ENCODE results near the gene C19orf73.
A peak's percentile ranks its signal among the peaks of the same experiment; 100 is the strongest.

Gene C19orf73

GRCh38 chr19:49155005-49155819 is 36.3 kb upstream of the C19orf73 start, which contains the start of gene HRC:
HRC (minus strand) TSS chr19:49155396; CDS start chr19:49155237, 159 bp downstream.
- Histone ChIP-seq H3K9me3 (ENCODE audit: low read length) (no peaks in the 10 kb centered on the region), H3K4me1 (ENCODE audit: insufficient read depth, low read length) (peaks cover 12% of the 10 kb centered on the region), H3K9ac (ENCODE audit: low read length) (no peak within 1 kb of the TSS), H3K27ac (ENCODE audit: low read depth, low read length) (no peak within 1 kb of the TSS), H3K27me3 (ENCODE audit: control insufficient read depth in 1 of 2, insufficient read depth in 2 of 2, low read length in 2 of 2) (no peaks in the 10 kb centered on the region), H3K4me3 (ENCODE audit: low read depth in 1 of 2, low read length in 2 of 2) (no peak within 1 kb of the TSS), H3K36me3 (ENCODE audit: insufficient read depth, low read length) (no peaks in the 10 kb centered on the region)

GRCh38 chr19:49154279-49154678 is 35.3 kb upstream of the C19orf73 start:
- peaks cover 12% of the 10 kb centered on the region for H3K4me1 ChIP-seq (ENCODE audit: insufficient read depth, low read length)
- no peak overlapping the region for H3K9ac ChIP-seq (ENCODE audit: low read length)
- H3K4me3 ChIP-seq (ENCODE audit: low read depth in 1 of 2, low read length in 2 of 2): no peak overlapping the region
- H3K27ac ChIP-seq (ENCODE audit: low read depth, low read length): no peak overlapping the region
- H3K36me3 ChIP-seq (ENCODE audit: insufficient read depth, low read length): no peaks in the 10 kb centered on the region
- no peaks in the 10 kb centered on the region for H3K9me3 ChIP-seq (ENCODE audit: low read length)
- no peaks in the 10 kb centered on the region for H3K27me3 ChIP-seq (ENCODE audit: control insufficient read depth in 1 of 2, insufficient read depth in 2 of 2, low read length in 2 of 2)

- no peak overlapping the region for H3K27ac ChIP-seq (ENCODE audit: low read depth, low read length)
- H3K36me3 ChIP-seq (ENCODE audit: insufficient read depth, low read length): no peaks in the 10 kb centered on the region
- peaks cover 3 to 5% of the 10 kb centered on the region in 2 donors for H3K27me3 ChIP-seq (ENCODE audit: control insufficient read depth in 1 of 2, insufficient read depth in 2 of 2, low read length in 2 of 2)
- no peaks in the 10 kb centered on the region for H3K9me3 ChIP-seq (ENCODE audit: low read length)
- H3K4me1 ChIP-seq (ENCODE audit: insufficient read depth, low read length): peaks cover 15% of the 10 kb centered on the region
- no peak overlapping the region for H3K4me3 ChIP-seq (ENCODE audit: low read depth in 1 of 2, low read length in 2 of 2)
- no peak overlapping the region for H3K9ac ChIP-seq (ENCODE audit: low read length)
Observed at GRCh38 chr19:49153167-49153809, 34.3 kb upstream of the C19orf73 start.

- H3K4me3 ChIP-seq (ENCODE audit: low read depth in 1 of 2, low read length in 2 of 2): no peak overlapping the region
Observed at GRCh38 chr19:49152119-49152550, 33.2 kb upstream of the C19orf73 start.

GRCh38 chr19:49151267-49152118 is 32.5 kb upstream of the C19orf73 start:
- H3K9ac ChIP-seq (ENCODE audit: low read length): no peak overlapping the region
- no peaks in the 10 kb centered on the region for H3K9me3 ChIP-seq (ENCODE audit: low read length)
- no peak overlapping the region for H3K27ac ChIP-seq (ENCODE audit: low read depth, low read length)
- peak overlapping the region in 1 of 2 donors; percentile 72 for H3K4me3 ChIP-seq (ENCODE audit: low read depth in 1 of 2, low read length in 2 of 2)
- H3K36me3 ChIP-seq (ENCODE audit: insufficient read depth, low read length): no peaks in the 10 kb centered on the region
- H3K27me3 ChIP-seq (ENCODE audit: control insufficient read depth in 1 of 2, insufficient read depth in 2 of 2, low read length in 2 of 2): peaks cover 3 to 5% of the 10 kb centered on the region in 2 donors
- peaks cover 15% of the 10 kb centered on the region for H3K4me1 ChIP-seq (ENCODE audit: insufficient read depth, low read length)

More at GRCh38 chr19:49152119-49152550, 33.2 kb upstream of the C19orf73 start:
- H3K9ac ChIP-seq (ENCODE audit: low read length): no peak overlapping the region
- peaks cover 15% of the 10 kb centered on the region for H3K4me1 ChIP-seq (ENCODE audit: insufficient read depth, low read length)
- no peaks in the 10 kb centered on the region for H3K36me3 ChIP-seq (ENCODE audit: insufficient read depth, low read length)
- no peaks in the 10 kb centered on the region for H3K9me3 ChIP-seq (ENCODE audit: low read length)
- peaks cover 3 to 5% of the 10 kb centered on the region in 2 donors for H3K27me3 ChIP-seq (ENCODE audit: control insufficient read depth in 1 of 2, insufficient read depth in 2 of 2, low read length in 2 of 2)
- H3K27ac ChIP-seq (ENCODE audit: low read depth, low read length): no peak overlapping the region

- Histone ChIP-seq H3K36me3 (ENCODE audit: insufficient read depth, low read length) (no peaks in the 10 kb centered on the region), H3K9ac (ENCODE audit: low read length) (no peak overlapping the region), H3K27ac (ENCODE audit: low read depth, low read length) (no peak overlapping the region), H3K9me3 (ENCODE audit: low read length) (no peaks in the 10 kb centered on the region), H3K27me3 (ENCODE audit: control insufficient read depth in 1 of 2, insufficient read depth in 2 of 2, low read length in 2 of 2) (peaks cover 3 to 5% of the 10 kb centered on the region in 2 donors), H3K4me3 (ENCODE audit: low read depth in 1 of 2, low read length in 2 of 2) (peak overlapping the region; percentile 72 to 80), H3K4me1 (ENCODE audit: insufficient read depth, low read length) (peaks cover 19% of the 10 kb centered on the region)
Observed at GRCh38 chr19:49150944-49151243, 32.0 kb upstream of the C19orf73 start.

GRCh38 chr19:49150106-49150943 is 31.4 kb upstream of the C19orf73 start:
- Histone ChIP-seq H3K27me3 (ENCODE audit: control insufficient read depth in 1 of 2, insufficient read depth in 2 of 2, low read length in 2 of 2) (peaks cover 3 to 5% of the 10 kb centered on the region in 2 donors), H3K9me3 (ENCODE audit: low read length) (no peaks in the 10 kb centered on the region), H3K4me1 (ENCODE audit: insufficient read depth, low read length) (peaks cover 25% of the 10 kb centered on the region), H3K27ac (ENCODE audit: low read depth, low read length) (peak overlapping the region; percentile 75), H3K36me3 (ENCODE audit: insufficient read depth, low read length) (no peaks in the 10 kb centered on the region), H3K9ac (ENCODE audit: low read length) (peak overlapping the region; percentile 27), H3K4me3 (ENCODE audit: low read depth in 1 of 2, low read length in 2 of 2) (peak overlapping the region; percentile 72 to 80)

- no peaks in the 10 kb centered on the region for H3K36me3 ChIP-seq (ENCODE audit: insufficient read depth, low read length)
- H3K27me3 ChIP-seq (ENCODE audit: control insufficient read depth in 1 of 2, insufficient read depth in 2 of 2, low read length in 2 of 2): peaks cover 3 to 5% of the 10 kb centered on the region in 2 donors
- peak overlapping the region; percentile 75 for H3K27ac ChIP-seq (ENCODE audit: low read depth, low read length)
- H3K9ac ChIP-seq (ENCODE audit: low read length): no peak overlapping the region
- peak overlapping the region; percentile 72 to 80 for H3K4me3 ChIP-seq (ENCODE audit: low read depth in 1 of 2, low read length in 2 of 2)
- H3K9me3 ChIP-seq (ENCODE audit: low read length): no peaks in the 10 kb centered on the region
- peaks cover 25% of the 10 kb centered on the region for H3K4me1 ChIP-seq (ENCODE audit: insufficient read depth, low read length)
Observed at GRCh38 chr19:49149652-49150105, 30.7 kb upstream of the C19orf73 start.

- Histone ChIP-seq H3K27me3 (ENCODE audit: control insufficient read depth in 1 of 2, insufficient read depth in 2 of 2, low read length in 2 of 2) (peaks cover 3 to 5% of the 10 kb centered on the region in 2 donors), H3K27ac (ENCODE audit: low read depth, low read length) (peak overlapping the region; percentile 75), H3K36me3 (ENCODE audit: insufficient read depth, low read length) (no peaks in the 10 kb centered on the region), H3K9ac (ENCODE audit: low read length) (no peak overlapping the region), H3K4me3 (ENCODE audit: low read depth in 1 of 2, low read length in 2 of 2) (peak overlapping the region; percentile 72 to 80), H3K4me1 (ENCODE audit: insufficient read depth, low read length) (peaks cover 25% of the 10 kb centered on the region), H3K9me3 (ENCODE audit: low read length) (no peaks in the 10 kb centered on the region)
Observed at GRCh38 chr19:49148784-49149651, 30.1 kb upstream of the C19orf73 start.
